Inferior parietal cortex (tissue), 1 donor: ENCODE data around the gene ENOX1.

ENCODE experiments used
- DNase-seq: peaks from one replicate; pipeline ENCODE4 v3.0.0-alpha.2; 2016; ENCODE audit errors: extremely low spot score

ENOX1 gene

DNA sequence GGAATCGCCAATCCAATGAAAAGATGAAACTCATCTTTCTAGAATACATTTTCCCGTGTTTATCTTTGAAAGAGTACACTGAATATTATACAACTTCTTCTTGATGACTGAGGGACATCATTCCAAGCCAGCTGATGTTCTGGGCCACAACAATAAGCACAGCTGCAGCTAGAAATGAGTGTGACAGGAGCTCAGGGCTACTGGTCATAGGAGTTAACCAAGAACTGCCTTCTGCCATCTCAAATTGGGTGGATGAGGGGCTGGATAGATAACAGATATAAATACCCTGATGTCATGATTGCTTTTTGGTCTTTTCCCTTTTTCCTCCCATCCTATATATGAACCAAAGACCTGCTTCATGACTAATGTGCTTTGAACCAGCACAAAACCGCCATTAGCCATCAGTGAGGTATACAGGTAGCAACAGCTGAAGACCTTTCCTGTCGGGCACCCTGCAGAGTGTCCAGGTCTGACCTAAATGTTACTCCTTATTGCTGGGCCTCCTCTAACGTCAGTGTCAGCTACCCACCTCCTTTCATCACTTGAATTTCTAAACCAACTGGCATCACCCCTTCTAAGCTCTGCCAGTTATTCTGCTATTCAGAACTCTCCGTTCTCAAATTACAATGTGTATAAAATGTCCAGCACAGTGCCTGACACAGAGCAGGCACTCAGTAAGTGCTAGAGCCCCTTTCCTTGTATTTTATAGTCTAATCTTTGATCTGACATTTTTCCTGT is 178.2 kb downstream of the ENOX1 start:
- no peak for DNase-seq

DNA sequence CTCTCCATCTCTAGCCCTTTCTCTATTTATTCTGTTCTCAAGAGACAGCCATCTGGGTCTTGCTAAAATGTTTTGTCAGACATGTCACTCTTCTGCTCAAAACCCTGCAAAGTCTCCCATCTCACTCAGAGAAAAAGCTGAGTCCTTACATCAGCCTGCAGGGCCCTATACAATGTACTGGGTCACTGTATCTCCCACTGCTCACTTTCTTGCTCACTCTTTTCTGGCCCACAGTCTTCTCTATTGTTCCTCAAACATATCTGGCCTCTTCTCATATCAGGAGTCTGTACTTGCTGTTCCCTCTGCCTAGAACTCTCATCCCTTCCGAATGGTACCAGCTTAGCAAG is 189.2 kb downstream of the ENOX1 start:
- no peak for DNase-seq

- no peak for DNase-seq
Observed at GRCh38 chr13:43596924-43597598, 189.7 kb downstream of the ENOX1 start.

- no peak for DNase-seq
Observed at GRCh38 chr13:43596006-43596405, 190.8 kb downstream of the ENOX1 start.

DNA sequence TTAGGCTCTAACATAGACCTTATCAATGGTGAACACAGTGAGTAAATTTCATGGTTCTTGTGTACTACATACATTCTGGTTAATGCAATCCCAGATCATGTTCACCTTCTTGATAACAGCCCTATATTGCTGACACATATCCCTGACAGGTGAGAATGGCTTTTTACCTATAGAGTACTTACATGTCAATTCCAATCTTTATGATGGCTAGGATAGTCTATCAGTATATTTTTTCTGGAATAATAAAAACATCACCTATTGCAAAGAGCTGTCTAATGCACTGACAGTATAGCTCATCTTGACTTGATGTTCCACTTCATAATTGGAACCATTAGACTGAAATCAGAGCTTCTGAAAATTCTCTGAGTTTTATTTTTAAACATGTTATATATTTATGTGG is 199.4 kb downstream of the ENOX1 start:
- DNase-seq: no peak

- no peak for DNase-seq
Observed at GRCh38 chr13:43584751-43585150, 202.0 kb downstream of the ENOX1 start.

DNA sequence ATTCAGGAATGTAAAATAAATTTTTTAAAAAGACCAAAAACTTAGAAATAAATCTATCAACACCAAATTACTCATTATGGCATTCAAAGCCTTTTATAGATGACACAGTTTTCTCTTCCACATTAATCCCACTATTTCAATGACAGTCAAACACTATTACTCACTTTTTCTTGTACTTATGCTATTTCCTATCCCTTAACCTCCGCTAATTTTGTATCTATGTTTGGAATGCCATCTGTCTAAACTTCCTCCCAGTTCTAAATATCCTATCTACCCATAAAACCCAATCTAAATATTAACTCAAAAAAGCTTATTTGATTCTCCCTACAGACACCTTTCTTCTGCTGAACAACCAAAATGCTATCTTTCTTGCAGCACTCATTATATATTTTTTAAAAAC is 203.5 kb downstream of the ENOX1 start:
- DNase-seq: no peak

DNA sequence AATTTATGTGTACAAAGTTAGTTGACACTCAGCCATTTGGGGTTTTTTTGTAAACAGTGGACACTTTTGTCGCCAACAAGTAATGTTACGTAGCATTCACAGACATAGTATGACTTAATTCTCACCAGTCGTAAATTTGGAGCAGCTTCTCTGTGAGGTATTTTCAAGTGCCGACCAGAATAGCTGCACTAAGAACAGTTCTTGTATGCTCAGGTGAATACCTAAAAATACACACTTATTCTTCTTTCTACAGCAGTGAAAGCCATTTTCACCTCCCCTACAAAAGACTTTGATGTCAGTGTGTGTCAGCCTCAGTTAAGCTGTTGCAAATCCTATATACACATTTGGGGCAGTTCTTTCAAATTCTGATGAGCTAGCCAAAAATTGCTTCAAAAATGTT is 206.5 kb downstream of the ENOX1 start:
- DNase-seq: no peak

- DNase-seq: no peak
Observed at GRCh38 chr13:43579321-43579720, 207.5 kb downstream of the ENOX1 start.

GRCh38 chr13:43574605-43575004 is 212.2 kb downstream of the ENOX1 start:
- no peak for DNase-seq

DNA sequence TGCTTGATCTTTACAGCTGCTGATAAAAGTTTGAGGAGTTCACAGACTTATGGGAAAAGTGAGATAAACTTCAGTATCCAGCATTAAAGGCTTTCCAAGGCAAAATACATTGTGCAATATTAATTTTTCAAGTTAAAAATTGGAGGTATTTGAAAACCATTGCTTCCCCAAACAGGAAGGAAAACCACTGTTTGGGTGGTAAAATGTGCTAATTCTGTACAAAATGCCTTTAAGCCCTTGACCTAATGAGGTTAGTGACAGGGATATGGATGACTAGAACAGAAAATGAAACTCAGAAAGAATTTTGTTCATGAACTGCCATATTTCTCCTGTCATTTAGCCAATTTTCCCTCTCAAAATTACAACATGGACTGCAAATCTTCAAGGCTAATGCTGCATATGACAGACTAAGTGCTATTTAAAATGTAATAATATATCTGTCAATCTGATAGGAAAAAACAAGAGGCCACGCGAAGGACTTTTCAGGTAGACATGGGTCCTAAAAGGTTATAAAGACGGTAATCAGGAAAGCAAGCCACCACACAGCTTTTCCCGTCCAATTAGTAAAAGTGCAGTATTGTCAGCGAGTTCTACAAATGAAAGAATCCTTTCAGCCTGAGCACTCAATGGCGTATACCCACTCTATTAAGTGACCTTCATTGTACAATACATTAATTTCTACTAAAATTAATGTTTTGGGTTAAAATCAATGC is 212.8 kb downstream of the ENOX1 start:
- DNase-seq: no peak

- DNase-seq: no peak
Observed at GRCh38 chr13:43573361-43573740, 213.4 kb downstream of the ENOX1 start.

GRCh38 chr13:43572656-43573360 is 214.0 kb downstream of the ENOX1 start:
- no peak for DNase-seq

DNA sequence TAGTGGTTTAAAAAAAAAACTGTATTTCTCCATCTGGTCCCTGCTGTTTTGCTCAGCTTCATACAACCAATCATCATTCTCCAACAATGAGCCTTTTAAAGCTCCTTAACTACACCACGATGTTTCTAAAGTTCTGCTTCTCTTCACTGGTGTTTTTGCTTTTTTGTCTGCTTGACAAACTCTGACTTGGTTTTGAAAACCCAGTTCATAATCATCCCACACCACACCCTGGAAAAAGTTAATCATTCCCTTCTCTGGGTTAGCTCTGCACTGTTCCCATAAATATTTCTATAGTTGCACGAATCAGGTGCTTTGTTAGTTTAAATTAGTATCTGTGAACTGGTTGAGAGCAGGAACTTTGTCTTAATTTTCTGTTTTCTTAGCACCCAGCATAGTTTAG is 217.1 kb downstream of the ENOX1 start:
- DNase-seq: no peak

DNA sequence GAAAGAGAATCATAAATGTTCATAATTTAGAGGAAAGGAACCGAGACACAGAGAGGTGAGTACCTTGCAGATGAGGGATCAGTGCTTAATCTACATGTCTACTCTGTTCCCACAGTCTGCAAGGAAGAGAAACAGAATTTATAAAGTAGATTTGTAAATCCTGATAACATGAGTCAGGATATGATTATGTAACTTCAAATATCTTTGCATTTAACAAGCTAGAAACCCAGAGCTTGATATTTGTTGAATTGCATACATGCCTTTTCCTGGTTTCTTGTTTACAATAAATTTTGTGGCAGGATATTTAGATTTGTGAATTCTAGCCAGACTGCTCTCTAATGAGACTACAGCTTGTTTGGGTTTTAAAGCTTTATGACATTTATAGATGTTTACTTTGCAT is 219.2 kb downstream of the ENOX1 start:
- no peak for DNase-seq

- no peak for DNase-seq
Observed at GRCh38 chr13:43564952-43565351, 221.8 kb downstream of the ENOX1 start.

DNA sequence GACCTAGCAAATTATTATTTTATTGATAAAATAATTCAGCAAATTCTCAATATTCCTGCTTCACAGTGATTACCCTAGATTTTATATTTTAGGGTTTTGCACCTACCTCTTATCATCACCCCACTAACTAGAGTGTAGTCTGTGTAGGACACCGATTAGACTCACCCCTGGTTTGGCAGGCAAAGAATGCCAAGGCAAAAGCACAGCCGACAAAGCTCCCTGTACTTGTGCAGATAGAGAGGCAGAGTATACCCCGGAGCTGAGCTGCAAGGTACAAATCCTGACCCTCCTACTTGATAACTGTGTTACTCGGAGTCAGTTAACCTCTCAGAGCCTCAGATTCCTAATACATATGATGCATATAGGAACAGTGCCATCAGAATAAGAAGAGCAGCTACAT is 225.7 kb downstream of the ENOX1 start:
- no peak for DNase-seq

GRCh38 chr13:43558939-43559338 is 227.8 kb downstream of the ENOX1 start:
- DNase-seq: no peak

DNA sequence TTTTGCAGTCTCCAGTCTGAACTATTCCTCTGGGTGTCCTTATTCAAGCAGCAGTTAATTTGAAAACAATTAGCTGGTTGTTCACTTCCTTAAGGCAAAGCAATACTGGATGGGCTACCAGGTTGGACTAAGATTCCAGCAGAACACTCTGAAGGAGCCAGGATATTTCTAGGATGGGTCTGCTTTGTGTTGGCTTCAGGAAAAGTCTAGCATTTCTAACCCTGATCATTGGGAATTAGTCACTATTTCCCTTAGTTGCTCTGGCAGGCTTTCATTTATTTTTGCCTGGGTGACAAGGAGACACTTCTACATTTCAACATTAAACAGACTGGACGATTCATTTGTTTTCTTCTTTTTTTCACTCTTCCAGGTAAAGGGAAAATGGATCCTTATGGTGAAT is 228.4 kb downstream of the ENOX1 start:
- DNase-seq: no peak

DNA sequence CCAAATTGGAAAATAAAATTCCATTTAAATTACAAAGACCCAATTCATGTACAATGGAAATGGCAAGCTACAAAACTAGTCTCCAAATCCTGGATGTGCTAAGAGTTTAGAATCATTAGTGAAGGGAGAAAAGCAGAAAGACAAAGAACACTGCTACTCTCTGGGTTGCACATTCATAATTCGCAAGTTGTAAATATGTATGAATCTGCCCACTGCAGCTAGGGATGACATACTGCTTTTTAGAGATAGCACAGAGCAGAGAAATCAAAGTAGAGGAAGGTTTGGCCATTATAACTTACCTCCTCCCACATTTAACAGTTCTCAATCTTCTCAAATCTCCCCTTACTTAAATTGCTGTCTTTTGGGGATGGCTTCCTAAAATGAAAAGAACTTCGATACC is 231.1 kb downstream of the ENOX1 start:
- DNase-seq: no peak

DNA sequence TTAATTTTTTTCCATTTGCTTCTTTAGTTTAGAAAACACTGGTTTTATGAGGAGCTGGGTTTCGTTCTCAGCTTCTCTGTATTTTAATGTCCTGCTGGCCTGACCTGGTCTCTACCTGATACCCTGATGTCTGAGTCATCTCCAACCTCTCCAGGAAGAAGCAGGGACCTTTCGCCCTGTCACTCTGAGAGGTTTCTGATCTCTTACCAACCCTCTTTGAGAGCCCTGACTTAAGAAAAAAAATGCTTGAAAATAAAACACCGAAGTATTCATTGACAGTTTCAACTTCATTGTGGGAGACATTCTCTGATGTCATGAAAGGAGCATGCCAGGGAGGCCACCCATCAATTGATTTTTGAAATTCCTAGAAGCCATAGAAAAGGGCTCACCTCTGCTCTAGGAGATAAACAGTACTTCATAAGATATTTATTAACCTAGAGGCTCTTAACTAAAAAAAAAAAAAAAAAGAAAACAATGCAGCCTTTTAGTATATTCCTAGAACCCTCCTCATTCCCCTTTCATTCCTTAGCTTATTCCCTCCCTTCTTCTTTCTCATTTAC is 234.8 kb downstream of the ENOX1 start:
- no peak for DNase-seq

GRCh38 chr13:43546816-43547215 is 240.0 kb downstream of the ENOX1 start:
- DNase-seq: no peak
